Sigmoid colon (tissue), 7 donors: ENCODE data around the gene GRIN2A. TPM values are rescaled to one million over a fixed set of nuclear protein-coding genes. Genes with fewer than 3 reads are reported as not detected.

Source experiments
- DNase-seq: peaks from one replicate; pipeline ENCODE4 v3.0.0-alpha.2; 2019
- H3K27ac ChIP-seq, 4 donors: fragments of 200-600 bp; sonication (generic); one replicate each; pipeline ENCODE4 v1.5.1; 2016 to 2019; ENCODE audit warnings: mild to moderate bottlenecking in 1 of 4
- H3K27me3 ChIP-seq, 3 donors: fragments of 200-600 bp; sonication (generic); one replicate each; pipeline ENCODE4 v1.5.1; 2019; ENCODE audit warnings: mild to moderate bottlenecking in 1 of 3
- H3K36me3 ChIP-seq, 4 donors: fragments of 200-600 bp; sonication (generic); one replicate each; pipeline ENCODE4 v1.5.1; 2016 to 2019
- H3K4me1 ChIP-seq, 4 donors: fragments of 200-600 bp; sonication (generic); one replicate each; pipeline ENCODE4 v1.5.1; 2017 to 2019
- H3K4me3 ChIP-seq, 4 donors: fragments of 200-600 bp; sonication (generic); one replicate each; pipeline ENCODE4 v1.5.1; 2017 to 2019; ENCODE audit warnings: mild to moderate bottlenecking in 2 of 4, moderate library complexity in 1 of 4
- H3K9me3 ChIP-seq, 4 donors: fragments of 200-600 bp in 3 of 4; sonication (generic) in 3 of 4; one replicate each; pipeline versions ENCODE4 v1.5.1 to v1.6.1; 2013 to 2019
- EP300 ChIP-seq, 4 donors: sonication (generic); formaldehyde crosslinking; IDR thresholded peaks; one replicate each; pipeline ENCODE4 v1.6.1; 2017; ENCODE audit warnings: antibody characterized with exemption in 4 of 4
- POLR2A ChIP-seq, 2 donors: fragments of 450-650 bp; IDR thresholded peaks; one replicate each; pipeline ENCODE4 v1.6.1; 2016; ENCODE audit warnings: antibody characterized with exemption in 2 of 2, mild to moderate bottlenecking in 2 of 2, moderate library complexity in 2 of 2
- POLR2AphosphoS5 ChIP-seq, 4 donors: sonication (generic); formaldehyde crosslinking; IDR thresholded peaks; one replicate each; pipeline ENCODE4 v1.6.1; 2017; ENCODE audit warnings: antibody characterized with exemption in 4 of 4
- WGBS, 2 donors: extraction: QIAGEN DNeasy Blood & Tissue Kit; methylation state at CpG; one replicate each; pipeline ENCODE4 v1.1.7; 2013; 5-methylcytosine and 5-hydroxymethylcytosine counted together
- intact Hi-C: fragments of 100-400 bp; cut with DNase I; formaldehyde crosslinking; loops from one replicate; pipeline ENCODE4 v1.15.1; 2023
- polyA plus RNA-seq, 3 donors: library from polyadenylated mRNA; stranded (reverse); fragments of 200-250 nt; gene quantifications; one replicate each; pipeline ENCODE4 v1.2.3, GENCODE V29; 2013
- total RNA-seq, 4 donors: library from RNA; depleted of rRNA; stranded (reverse); fragments of >200 nt; gene quantifications; one replicate each; pipeline ENCODE4 v1.1.0, GENCODE V29; 2016
- TF ChIP-seq, protein P1 (sequence below), 4 experiments: fragments of 450-650 bp in 3 of 4; fragments of 200-600 bp in 1 of 4; IDR thresholded peaks; one replicate each; pipeline ENCODE4 v1.5.1; 2016 to 2019; ENCODE audit warnings: antibody characterized with exemption in 4 of 4, mild to moderate bottlenecking in 3 of 4, moderate library complexity in 2 of 4
- donor health status: healthy with polysubstance abuse.
- donor health status: Bipolar disorder and iron deficiency.
- donor health status: healthy.

GRIN2A gene
- total and polyA plus RNA-seq, 7 donors, result under 0.01 to 0.36 (median 0.09) TPM

- Histone ChIP-seq H3K36me3 (no peaks in the 10 kb centered on the region), H3K27me3 (no peaks in the 10 kb centered on the region), H3K4me1 (no peaks in the 10 kb centered on the region), H3K4me3 (no peak overlapping the region), H3K27ac (no peak overlapping the region), H3K9me3 (no peaks in the 10 kb centered on the region)
- TF ChIP-seq POLR2AphosphoS5 (IDR thresholded peaks at IDR 0.05), result no peak
- TF ChIP-seq EP300 (IDR thresholded peaks at IDR 0.05), result no peak
- TF ChIP-seq, protein P1, sequence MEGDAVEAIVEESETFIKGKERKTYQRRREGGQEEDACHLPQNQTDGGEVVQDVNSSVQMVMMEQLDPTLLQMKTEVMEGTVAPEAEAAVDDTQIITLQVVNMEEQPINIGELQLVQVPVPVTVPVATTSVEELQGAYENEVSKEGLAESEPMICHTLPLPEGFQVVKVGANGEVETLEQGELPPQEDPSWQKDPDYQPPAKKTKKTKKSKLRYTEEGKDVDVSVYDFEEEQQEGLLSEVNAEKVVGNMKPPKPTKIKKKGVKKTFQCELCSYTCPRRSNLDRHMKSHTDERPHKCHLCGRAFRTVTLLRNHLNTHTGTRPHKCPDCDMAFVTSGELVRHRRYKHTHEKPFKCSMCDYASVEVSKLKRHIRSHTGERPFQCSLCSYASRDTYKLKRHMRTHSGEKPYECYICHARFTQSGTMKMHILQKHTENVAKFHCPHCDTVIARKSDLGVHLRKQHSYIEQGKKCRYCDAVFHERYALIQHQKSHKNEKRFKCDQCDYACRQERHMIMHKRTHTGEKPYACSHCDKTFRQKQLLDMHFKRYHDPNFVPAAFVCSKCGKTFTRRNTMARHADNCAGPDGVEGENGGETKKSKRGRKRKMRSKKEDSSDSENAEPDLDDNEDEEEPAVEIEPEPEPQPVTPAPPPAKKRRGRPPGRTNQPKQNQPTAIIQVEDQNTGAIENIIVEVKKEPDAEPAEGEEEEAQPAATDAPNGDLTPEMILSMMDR (IDR thresholded peaks at IDR 0.05), result no peak
- TF ChIP-seq POLR2A (IDR thresholded peaks at IDR 0.05), result no peak
- intact Hi-C loops, result no loop called here
- 82 to 84% methylated on average over 8 of the region's 8 CpGs for WGBS, 2 donors
- DNase-seq, result no peak
Observed at GRCh38 chr16:9859701-9860327, 322.4 kb downstream of the GRIN2A start.

- no peak for TF ChIP-seq POLR2A (IDR thresholded peaks at IDR 0.05)
- TF ChIP-seq, protein P1 (IDR thresholded peaks at IDR 0.05), result no peak
- TF ChIP-seq POLR2AphosphoS5 (IDR thresholded peaks at IDR 0.05), result no peak
- TF ChIP-seq EP300 (IDR thresholded peaks at IDR 0.05), result no peak
- no peak for DNase-seq
Observed at GRCh38 chr16:9854675-9855074, 327.6 kb downstream of the GRIN2A start.

GRCh38 chr16:9852003-9852402 is 330.2 kb downstream of the GRIN2A start:
- Histone ChIP-seq H3K4me3 (no peak overlapping the region), H3K27ac (no peak overlapping the region), H3K4me1 (no peaks in the 10 kb centered on the region), H3K9me3 (no peaks in the 10 kb centered on the region), H3K36me3 (no peaks in the 10 kb centered on the region), H3K27me3 (no peaks in the 10 kb centered on the region)
- TF ChIP-seq POLR2A (IDR thresholded peaks at IDR 0.05) (no peak), POLR2AphosphoS5 (IDR thresholded peaks at IDR 0.05) (no peak)
- TF ChIP-seq, protein P1 (IDR thresholded peaks at IDR 0.05), result no peak
- 80 to 88% methylated on average over 5 of the region's 5 CpGs for WGBS, 2 donors
- intact Hi-C loops, result no loop called here
- DNase-seq, result no peak

More at GRCh38 chr16:9854675-9855074, 327.6 kb downstream of the GRIN2A start:
- H3K4me3 ChIP-seq, result no peak overlapping the region
- H3K27ac ChIP-seq, result no peak overlapping the region
- no peaks in the 10 kb centered on the region for H3K36me3 ChIP-seq
- no peaks in the 10 kb centered on the region for H3K9me3 ChIP-seq
- no peaks in the 10 kb centered on the region for H3K4me1 ChIP-seq
- intact Hi-C loops, result no loop called here
- WGBS, 2 donors, result 54 to 72% methylated on average over 2 of the region's 2 CpGs
- H3K27me3 ChIP-seq, result no peaks in the 10 kb centered on the region

DNA sequence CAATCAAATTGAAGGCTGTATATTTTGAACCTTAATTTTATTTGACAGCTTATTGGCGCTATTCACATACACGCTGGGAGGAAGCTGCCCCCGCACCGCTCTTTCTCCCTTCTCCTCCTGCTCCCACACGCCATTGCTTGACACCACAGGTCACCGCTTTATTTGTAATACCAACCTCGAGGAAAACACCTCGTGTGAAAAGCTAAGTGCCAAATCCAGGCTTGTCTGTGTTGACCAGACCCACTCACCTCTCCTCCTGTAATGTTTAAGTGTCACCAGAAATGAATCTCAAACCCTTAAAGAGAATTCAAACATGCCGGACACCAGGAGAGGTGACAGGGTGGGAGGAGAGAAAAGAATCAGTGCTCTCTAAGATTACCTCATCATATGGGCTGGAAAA is 331.4 kb downstream of the GRIN2A start:
- intact Hi-C loops, result no loop called here
- Histone ChIP-seq H3K4me3 (no peak overlapping the region), H3K27me3 (no peaks in the 10 kb centered on the region), H3K9me3 (no peaks in the 10 kb centered on the region), H3K27ac (no peak overlapping the region), H3K4me1 (no peaks in the 10 kb centered on the region), H3K36me3 (no peaks in the 10 kb centered on the region)
- 30 to 56% methylated on average over 9 of the region's 9 CpGs for WGBS, 2 donors
- no peak for DNase-seq
- no peak for TF ChIP-seq POLR2A (IDR thresholded peaks at IDR 0.05)
- TF ChIP-seq, protein P1 (IDR thresholded peaks at IDR 0.05), result no peak
- no peak for TF ChIP-seq EP300 (IDR thresholded peaks at IDR 0.05)
- TF ChIP-seq POLR2AphosphoS5 (IDR thresholded peaks at IDR 0.05), result no peak
